PC-3 (cell line): ENCODE measurements around the gene PALD1. TPM values are rescaled to one million over a fixed set of nuclear protein-coding genes. Genes with fewer than 3 reads are reported as not detected.
A peak's percentile ranks its signal among the peaks of the same experiment; 100 is the strongest.

Source experiments
- ATAC-seq: fragments of 200-7000 bp; cut with Tn5 transposase; 2 replicates; pipeline ENCODE4 v1.9.1; 2020; ENCODE audit warnings: mild to moderate bottlenecking, moderate library complexity
- BruUV-seq: library from RNA; stranded (reverse); fragments of 400-500 nt; replicated peaks from 2 replicates; lab custom pipeline; 2021; lab: Mats Ljungman, UMichigan
- CTCF ChIA-PET: fragments of 300-600 bp; sonication (Branson Sonifier 250); formaldehyde crosslinking; loops from one replicate; lab custom pipeline; 2022; ENCODE audit warnings: antibody characterized with exemption; lab: Charles Lee
- POLR2A ChIA-PET: fragments of 300-600 bp; sonication (Branson Sonifier 250); formaldehyde crosslinking; loops from one replicate; lab custom pipeline; 2022; ENCODE audit warnings: antibody characterized with exemption; ENCODE audit not compliant: unreplicated experiment; lab: Charles Lee
- DNase-seq: peaks from one replicate; pipeline ENCODE4 v3.0.0-alpha.2; 2015
- H2AFZ ChIP-seq: fragments of 300-600 bp; sonication (generic); 2 replicates; pipeline ENCODE4 v1.6.0; 2016; ENCODE audit warnings: antibody characterized with exemption, low read length
- H3F3A ChIP-seq: fragments of 300-600 bp; sonication (generic); one replicate; pipeline ENCODE4 v1.6.0; 2017; ENCODE audit warnings: antibody characterized with exemption, low read length, control low read depth, mild to moderate bottlenecking; ENCODE audit not compliant: unreplicated experiment
- H3K27ac ChIP-seq: fragments of 300-600 bp; sonication (generic); 2 replicates; pipeline ENCODE4 v1.5.1; 2016; ENCODE audit warnings: mild to moderate bottlenecking, low read length
- H3K27me3 ChIP-seq: fragments of 300-600 bp; sonication (generic); 2 replicates; pipeline ENCODE4 v1.6.1; 2016; ENCODE audit warnings: low read length, mixed read lengths
- H3K36me3 ChIP-seq: fragments of 300-600 bp; sonication (generic); 2 replicates; pipeline ENCODE4 v1.6.1; 2016; ENCODE audit warnings: low read depth, mixed run types, low read length, mixed read lengths
- H3K4me1 ChIP-seq: fragments of 300-600 bp; sonication (generic); 2 replicates; pipeline ENCODE4 v1.5.1; 2016; ENCODE audit warnings: low read length; ENCODE audit not compliant: insufficient read depth
- H3K4me2 ChIP-seq: fragments of 300-600 bp; sonication (generic); 2 replicates; pipeline ENCODE4 v1.6.0; 2016; ENCODE audit warnings: low read length
- H3K4me3 ChIP-seq: fragments of 300-600 bp; sonication (generic); 2 replicates; pipeline ENCODE4 v1.5.1; 2016; ENCODE audit warnings: mild to moderate bottlenecking, low read length, mixed read lengths
- H3K79me2 ChIP-seq: fragments of 300-600 bp; sonication (generic); 2 replicates; pipeline ENCODE4 v1.6.1; 2017; ENCODE audit warnings: low read length, mixed read lengths
- H3K9ac ChIP-seq: fragments of 300-600 bp; sonication (generic); 2 replicates; pipeline ENCODE4 v1.6.0; 2016; ENCODE audit warnings: mild to moderate bottlenecking, low read length
- H3K9me2 ChIP-seq: fragments of 300-600 bp; sonication (generic); replicated peaks from 2 replicates; pipeline ENCODE4 v1.6.1; 2016; ENCODE audit warnings: mixed run types, low read length, mixed read lengths
- H3K9me3 ChIP-seq: fragments of 300-600 bp; sonication (generic); 2 replicates; pipeline ENCODE4 v1.6.1; 2016; ENCODE audit warnings: low read length, mixed read lengths
- H4K20me1 ChIP-seq: fragments of 300-600 bp; sonication (generic); 2 replicates; pipeline ENCODE4 v1.6.1; 2016; ENCODE audit warnings: low read length, mixed read lengths
- EZH2 ChIP-seq: fragments of 300-600 bp; sonication (generic); IDR thresholded peaks from one replicate; pipeline ENCODE4 v1.6.1; 2017; ENCODE audit warnings: antibody characterized with exemption, mild to moderate bottlenecking, low read length; ENCODE audit not compliant: unreplicated experiment
- EZH2phosphoT487 ChIP-seq: fragments of 300-600 bp; sonication (generic); IDR thresholded peaks from 2 replicates; pipeline ENCODE4 v1.6.1; 2018; ENCODE audit warnings: mild to moderate bottlenecking, antibody characterized with exemption, low read length, borderline replicate concordance
- intact Hi-C: fragments of 100-400 bp; cut with micrococcal nuclease; formaldehyde crosslinking; loops from 2 replicates; pipeline ENCODE4 v1.9.0; 2023
- total RNA-seq: library from RNA; depleted of rRNA; stranded (reverse); fragments of >200 nt; gene quantifications from 2 replicates; pipeline ENCODE4 v1.2.3, GENCODE V29; 2014
- TF ChIP-seq, protein P1 (sequence below): fragments of 300-600 bp; sonication (generic); conservative IDR thresholded peaks from 2 replicates; pipeline ENCODE4 v1.5.1; 2017; ENCODE audit warnings: antibody characterized with exemption, low read depth, mild to moderate bottlenecking, low read length

Gene PALD1
- total RNA-seq, 1 experiment from 2014 or later: 0.80 TPM

- TF ChIP-seq, protein P1, sequence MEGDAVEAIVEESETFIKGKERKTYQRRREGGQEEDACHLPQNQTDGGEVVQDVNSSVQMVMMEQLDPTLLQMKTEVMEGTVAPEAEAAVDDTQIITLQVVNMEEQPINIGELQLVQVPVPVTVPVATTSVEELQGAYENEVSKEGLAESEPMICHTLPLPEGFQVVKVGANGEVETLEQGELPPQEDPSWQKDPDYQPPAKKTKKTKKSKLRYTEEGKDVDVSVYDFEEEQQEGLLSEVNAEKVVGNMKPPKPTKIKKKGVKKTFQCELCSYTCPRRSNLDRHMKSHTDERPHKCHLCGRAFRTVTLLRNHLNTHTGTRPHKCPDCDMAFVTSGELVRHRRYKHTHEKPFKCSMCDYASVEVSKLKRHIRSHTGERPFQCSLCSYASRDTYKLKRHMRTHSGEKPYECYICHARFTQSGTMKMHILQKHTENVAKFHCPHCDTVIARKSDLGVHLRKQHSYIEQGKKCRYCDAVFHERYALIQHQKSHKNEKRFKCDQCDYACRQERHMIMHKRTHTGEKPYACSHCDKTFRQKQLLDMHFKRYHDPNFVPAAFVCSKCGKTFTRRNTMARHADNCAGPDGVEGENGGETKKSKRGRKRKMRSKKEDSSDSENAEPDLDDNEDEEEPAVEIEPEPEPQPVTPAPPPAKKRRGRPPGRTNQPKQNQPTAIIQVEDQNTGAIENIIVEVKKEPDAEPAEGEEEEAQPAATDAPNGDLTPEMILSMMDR: no peak
- no peak for TF ChIP-seq EZH2phosphoT487
- TF ChIP-seq EZH2: no peak
- Histone ChIP-seq H3K79me2 (no peaks in the 10 kb centered on the region), H2AFZ (no peak overlapping the region), H3K9me3 (no peaks in the 10 kb centered on the region), H3K4me1 (peaks cover 7% of the 10 kb centered on the region; the same call in 1 of the 2 replicates), H4K20me1 (no peaks in the 10 kb centered on the region), H3F3A (no peaks in the 10 kb centered on the region), H3K9me2 (no peaks in the 10 kb centered on the region), H3K4me2 (no peak overlapping the region), H3K27ac (no peak overlapping the region), H3K27me3 (no peaks in the 10 kb centered on the region), H3K9ac (no peak overlapping the region), H3K36me3 (no peaks in the 10 kb centered on the region), H3K4me3 (no peak overlapping the region)
- intact Hi-C loops: no loop called here
- DNase-seq (no peak), ATAC-seq (no peak)
- CTCF ChIA-PET: no interaction called here
- BruUV-seq: no TSS peak
- POLR2A ChIA-PET: no interaction called here
Measured at GRCh38 chr10:70535001-70535400, 56.4 kb downstream of the PALD1 start.

DNA sequence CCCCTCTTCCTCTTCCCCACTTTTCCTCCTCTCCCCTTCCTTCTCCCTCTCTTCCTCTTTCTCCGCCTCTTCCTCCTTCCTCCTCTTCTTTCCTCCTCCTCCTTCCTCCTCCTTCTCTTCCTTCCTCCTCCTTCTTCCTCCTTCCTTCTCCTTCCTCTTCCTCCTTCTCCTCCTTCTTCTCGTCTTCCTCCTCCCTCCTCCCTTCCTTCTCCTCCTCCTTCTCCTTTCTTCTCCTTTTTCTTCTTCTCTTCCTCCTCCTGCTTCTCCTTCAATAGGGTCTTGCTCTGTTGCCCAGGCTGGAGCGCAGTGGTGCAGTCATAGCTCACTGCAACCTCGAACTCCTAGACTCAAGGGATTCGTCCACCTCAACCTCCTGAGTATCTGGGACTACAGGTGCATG, 56.9 kb downstream of the PALD1 start:
- ChIA-PET POLR2A (no interaction called here), CTCF (interaction anchor here (1.2 kb wide), 1 partner anchor 74 kb away, joined by 3 read pairs; no protein-coding TSS in a partner anchor)
- Histone ChIP-seq H3F3A (no peaks in the 10 kb centered on the region), H3K36me3 (no peaks in the 10 kb centered on the region), H3K4me2 (no peak overlapping the region), H3K4me1 (peaks cover 7% of the 10 kb centered on the region; the same call in 1 of the 2 replicates), H3K27ac (no peak overlapping the region), H3K27me3 (no peaks in the 10 kb centered on the region), H3K9me3 (no peaks in the 10 kb centered on the region), H3K9me2 (no peaks in the 10 kb centered on the region), H3K4me3 (no peak overlapping the region), H2AFZ (no peak overlapping the region), H4K20me1 (no peaks in the 10 kb centered on the region), H3K9ac (no peak overlapping the region), H3K79me2 (no peaks in the 10 kb centered on the region)
- BruUV-seq: no TSS peak
- ATAC-seq (no peak), DNase-seq (no peak)
- TF ChIP-seq EZH2phosphoT487 (no peak), EZH2 (no peak)
- TF ChIP-seq, protein P1: no peak
- intact Hi-C loops: no loop called here

DNA sequence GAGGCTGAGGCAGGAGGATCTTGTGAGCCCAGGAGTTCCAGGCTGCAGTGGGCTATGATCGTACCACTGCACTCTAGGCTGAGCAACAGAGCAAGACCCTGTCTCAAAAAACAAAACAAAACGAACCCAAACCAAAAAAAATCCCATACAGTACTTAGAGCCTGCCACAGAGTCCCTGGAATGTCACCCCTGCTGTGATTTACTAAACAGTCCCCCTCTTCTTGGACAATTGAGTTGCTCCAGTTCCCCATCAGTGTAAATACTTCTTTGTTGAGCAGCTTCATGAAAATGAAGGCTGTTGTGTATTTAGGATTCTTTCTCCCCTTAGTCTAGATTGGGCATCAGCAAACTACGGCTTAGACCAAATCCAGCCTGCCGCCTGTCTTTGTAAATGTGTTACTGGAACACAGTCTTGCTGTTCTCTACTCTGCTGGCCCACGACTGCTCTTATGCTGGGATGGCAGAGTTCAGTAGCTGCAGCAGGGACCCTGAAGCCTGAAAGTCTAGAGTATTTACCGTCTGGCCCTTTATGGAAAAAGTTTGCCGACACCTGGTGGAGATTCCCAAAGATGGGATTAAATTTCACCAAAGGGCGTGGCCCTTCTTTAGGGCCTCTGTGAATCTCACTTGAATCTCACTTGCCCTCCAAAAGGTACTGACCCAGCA, 57.8 kb downstream of the PALD1 start:
- Histone ChIP-seq H3K27ac (no peak overlapping the region), H3K27me3 (no peaks in the 10 kb centered on the region), H3K36me3 (no peaks in the 10 kb centered on the region), H3K4me1 (peaks cover 7% of the 10 kb centered on the region; the same call in 1 of the 2 replicates), H3F3A (no peaks in the 10 kb centered on the region), H3K4me3 (no peak overlapping the region), H2AFZ (no peak overlapping the region), H4K20me1 (no peaks in the 10 kb centered on the region), H3K9ac (no peak overlapping the region), H3K79me2 (no peaks in the 10 kb centered on the region), H3K9me2 (no peaks in the 10 kb centered on the region), H3K4me2 (peak overlapping the region; percentile 4; the same call in 1 of the 2 replicates), H3K9me3 (no peaks in the 10 kb centered on the region)
- CTCF ChIA-PET: interaction anchor here (0.8 to 1.2 kb wide), 2 partner anchors 75 to 346 kb away, joined by 3 to 4 read pairs; no protein-coding TSS in a partner anchor
- POLR2A ChIA-PET: interaction anchor here (0.6 kb wide), 1 partner anchor 228 kb away, joined by 3 read pairs; no protein-coding TSS in a partner anchor
- peak; percentile 70 for DNase-seq
- TF ChIP-seq EZH2: no peak
- TF ChIP-seq, protein P1: peak; percentile 59
- no peak for TF ChIP-seq EZH2phosphoT487
- intact Hi-C loops: loop anchor here (1.0 kb wide), 1 partner anchor 75 kb away; no protein-coding TSS in a partner anchor
- no TSS peak for BruUV-seq
- peak; percentile 11; the same call in 1 of the 2 replicates for ATAC-seq
